Brain pericyte (primary cell): ENCODE data around the gene RTN4R.

Source experiments
- DNase-seq: peaks from one replicate; pipeline ENCODE4 v3.0.0-alpha.2; 2012; ENCODE audit warnings: low read depth, low spot score

The RTN4R gene

GRCh38 chr22:20229916-20230775, 38.0 kb downstream of the RTN4R start:
- DNase-seq = no peak

GRCh38 chr22:20228939-20229272, 39.2 kb downstream of the RTN4R start:
- DNase-seq = no peak

GRCh38 chr22:20228055-20228938, 39.8 kb downstream of the RTN4R start:
- DNase-seq = no peak

DNA sequence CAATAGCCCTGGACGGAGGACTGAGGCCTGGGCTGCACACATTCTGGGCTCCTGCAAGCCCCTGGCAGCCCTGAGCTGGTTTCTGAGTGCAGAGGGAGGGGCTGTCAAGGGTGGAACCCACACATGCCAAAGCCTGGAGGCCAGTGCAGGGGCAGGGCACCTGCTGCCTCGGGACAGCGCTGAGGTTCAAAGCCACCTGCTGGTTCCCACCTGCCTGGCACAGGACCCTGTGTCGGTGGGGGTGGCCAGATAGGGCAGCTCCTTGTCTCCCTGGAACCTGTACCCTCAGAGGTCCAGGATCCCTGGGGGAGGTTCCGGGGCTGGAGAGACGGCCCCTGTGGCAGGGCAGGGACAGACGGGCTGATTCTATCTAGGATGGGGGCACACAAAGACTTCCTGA, 40.8 kb downstream of the RTN4R start:
- DNase-seq = no peak

- DNase-seq = no peak
Observed at GRCh38 chr22:20226760-20227350, 41.3 kb downstream of the RTN4R start.

DNA sequence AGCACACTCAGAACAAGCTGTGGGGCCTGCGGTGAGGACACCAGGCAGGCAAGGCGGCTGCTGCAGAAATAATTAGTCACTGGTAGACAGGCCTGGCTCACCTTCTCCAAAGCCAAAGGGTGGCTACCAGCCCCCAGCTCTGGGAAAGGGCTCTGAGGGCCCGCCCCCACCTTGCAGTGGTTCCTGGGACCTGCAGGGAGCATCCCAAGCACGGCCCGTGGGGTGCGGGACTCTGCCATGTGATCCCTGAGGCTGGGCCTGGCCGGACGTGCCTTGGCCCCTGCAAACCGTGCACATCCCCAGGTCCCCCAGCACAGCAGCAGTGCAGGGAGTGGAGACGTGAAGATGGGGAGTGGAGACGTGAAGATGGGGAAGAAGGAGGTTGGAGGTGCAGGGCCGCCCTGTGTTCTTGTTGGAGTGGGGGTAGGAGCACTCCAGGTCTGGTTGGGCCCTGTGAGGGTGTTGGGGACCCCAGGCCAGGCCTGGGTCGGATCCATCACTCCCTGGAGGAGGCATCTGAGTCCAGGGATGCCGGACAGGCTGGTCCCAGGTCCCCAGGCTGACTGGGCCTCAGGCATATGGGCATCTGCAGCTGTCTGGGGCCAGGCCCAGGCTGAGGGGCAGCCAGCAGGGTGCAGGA, 41.9 kb downstream of the RTN4R start:
- no peak for DNase-seq

DNA sequence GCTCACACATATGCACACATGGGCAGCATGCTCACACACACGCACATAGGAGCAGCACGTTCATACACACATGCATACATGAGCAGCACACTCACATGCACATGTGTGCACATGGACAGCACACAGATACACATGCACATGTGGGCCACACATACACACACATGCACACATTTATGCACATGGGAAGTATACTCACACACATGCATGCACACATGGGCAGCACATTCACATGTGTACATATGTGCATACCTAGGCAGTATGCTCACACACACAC, 42.5 kb downstream of the RTN4R start:
- DNase-seq = no peak

DNA sequence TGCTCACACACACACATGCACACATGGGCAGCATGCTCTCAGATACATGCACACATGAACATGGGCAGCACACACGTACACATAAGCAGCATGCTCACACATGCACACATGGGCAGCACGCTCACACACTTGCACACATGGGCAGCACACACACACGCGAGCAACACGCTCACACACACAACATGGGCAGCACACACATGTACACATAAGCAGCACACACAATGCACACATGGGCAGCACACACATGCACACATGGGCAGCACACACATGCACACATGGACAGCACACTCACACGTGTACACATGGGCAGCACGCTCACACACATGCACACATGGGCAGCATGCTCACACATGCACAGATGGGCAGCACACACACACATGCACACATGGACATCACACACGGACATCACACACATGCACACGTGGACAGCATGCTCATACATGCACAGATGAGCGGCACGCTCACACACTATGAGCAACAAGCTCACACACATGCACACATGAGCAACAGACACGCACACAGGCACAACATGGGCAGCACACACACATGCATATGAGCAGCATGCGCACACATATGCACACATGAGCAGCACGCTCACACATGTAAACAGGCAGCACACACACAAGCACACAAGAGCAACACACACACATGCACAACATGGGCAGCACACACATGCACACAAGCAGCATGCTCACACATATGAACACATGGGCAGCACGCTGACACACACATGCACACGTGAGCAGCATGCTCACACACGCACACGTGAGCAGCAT, 43.0 kb downstream of the RTN4R start:
- no peak for DNase-seq

DNA sequence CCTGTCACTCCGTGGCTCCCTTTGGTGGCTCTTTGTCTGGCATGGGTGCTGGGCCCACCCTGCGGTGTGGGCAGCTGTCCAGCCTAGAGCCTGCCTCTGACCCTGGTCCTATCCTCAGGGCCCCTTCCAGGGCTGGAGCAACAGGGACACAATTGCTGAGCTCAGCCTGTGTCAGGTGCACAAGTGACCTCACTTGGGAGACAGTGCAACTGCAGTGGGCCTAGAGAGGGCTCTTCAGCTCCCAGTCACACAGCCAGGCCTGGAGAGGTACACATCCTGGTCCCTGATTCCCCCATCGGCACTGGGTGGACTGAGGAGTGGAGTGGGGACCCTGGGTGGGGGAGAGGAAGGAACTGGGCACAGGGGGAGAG, 43.9 kb downstream of the RTN4R start:
- DNase-seq = no peak

GRCh38 chr22:20223421-20224255, 44.5 kb downstream of the RTN4R start:
- no peak for DNase-seq

- DNase-seq = no peak
Observed at GRCh38 chr22:20222764-20223420, 45.2 kb downstream of the RTN4R start.

DNA sequence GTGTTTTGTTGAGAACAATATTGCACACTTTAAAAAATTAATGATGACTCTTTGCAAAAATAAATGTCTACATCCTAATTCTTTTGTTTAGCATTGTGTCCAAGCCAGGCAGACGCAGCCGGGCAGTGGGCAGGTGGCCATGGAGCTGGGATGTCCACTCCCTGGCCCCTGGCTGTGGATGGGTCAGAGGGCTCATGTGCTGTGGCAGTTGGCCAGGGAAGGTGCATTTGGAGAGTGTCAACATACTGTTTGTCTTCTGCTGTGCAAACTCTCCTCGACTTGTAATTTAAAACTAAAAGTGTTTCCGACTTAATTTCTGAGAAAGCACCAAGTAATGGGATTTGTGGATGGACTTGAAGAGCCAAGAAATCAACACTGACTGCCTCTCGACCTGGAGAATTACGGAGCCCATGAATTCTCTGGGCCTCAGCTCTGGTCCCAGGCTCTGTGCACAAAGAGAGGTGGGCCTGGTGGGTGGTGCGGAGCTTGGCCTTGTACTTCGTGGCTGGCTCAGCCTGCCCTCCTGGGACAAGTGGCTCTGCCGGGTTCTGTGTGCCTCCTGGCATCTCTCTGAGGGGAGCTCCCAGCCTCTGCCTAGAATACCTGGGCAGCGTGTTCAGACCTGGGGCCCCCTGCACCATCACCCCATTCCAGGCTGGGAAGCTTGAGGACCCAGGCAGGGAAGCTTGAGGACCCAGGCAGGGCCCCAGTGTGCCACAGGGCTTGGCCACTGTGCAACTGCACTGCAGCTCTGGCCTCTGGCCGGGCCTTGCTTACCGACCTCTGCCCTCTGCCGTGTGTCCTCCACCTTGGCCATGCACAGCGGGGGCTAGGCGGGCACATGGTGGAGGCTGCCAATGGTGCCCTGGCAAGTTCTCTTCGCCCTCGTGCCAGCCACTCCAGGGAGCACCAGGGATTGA, 46.4 kb downstream of the RTN4R start:
- DNase-seq = no peak

DNA sequence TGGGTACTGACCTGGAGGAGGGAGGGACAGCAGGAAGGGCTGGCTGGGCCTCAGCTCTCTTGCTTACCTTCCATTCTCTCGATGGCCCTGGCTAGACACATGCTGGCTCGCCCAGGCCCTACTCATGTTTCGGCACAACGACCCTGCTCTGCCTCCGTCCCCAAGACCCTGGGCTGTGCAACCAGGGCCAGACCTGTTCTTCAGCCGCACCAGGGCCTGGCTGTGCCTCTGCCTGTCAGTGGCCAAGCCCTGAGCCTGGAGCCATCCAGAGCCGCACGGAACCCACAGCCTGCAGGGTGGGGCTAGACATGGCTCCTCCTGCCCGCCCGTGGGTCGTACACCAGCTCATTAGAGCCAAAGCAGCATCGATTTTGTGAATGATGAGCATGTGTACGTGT, 47.5 kb downstream of the RTN4R start:
- DNase-seq = no peak

DNA sequence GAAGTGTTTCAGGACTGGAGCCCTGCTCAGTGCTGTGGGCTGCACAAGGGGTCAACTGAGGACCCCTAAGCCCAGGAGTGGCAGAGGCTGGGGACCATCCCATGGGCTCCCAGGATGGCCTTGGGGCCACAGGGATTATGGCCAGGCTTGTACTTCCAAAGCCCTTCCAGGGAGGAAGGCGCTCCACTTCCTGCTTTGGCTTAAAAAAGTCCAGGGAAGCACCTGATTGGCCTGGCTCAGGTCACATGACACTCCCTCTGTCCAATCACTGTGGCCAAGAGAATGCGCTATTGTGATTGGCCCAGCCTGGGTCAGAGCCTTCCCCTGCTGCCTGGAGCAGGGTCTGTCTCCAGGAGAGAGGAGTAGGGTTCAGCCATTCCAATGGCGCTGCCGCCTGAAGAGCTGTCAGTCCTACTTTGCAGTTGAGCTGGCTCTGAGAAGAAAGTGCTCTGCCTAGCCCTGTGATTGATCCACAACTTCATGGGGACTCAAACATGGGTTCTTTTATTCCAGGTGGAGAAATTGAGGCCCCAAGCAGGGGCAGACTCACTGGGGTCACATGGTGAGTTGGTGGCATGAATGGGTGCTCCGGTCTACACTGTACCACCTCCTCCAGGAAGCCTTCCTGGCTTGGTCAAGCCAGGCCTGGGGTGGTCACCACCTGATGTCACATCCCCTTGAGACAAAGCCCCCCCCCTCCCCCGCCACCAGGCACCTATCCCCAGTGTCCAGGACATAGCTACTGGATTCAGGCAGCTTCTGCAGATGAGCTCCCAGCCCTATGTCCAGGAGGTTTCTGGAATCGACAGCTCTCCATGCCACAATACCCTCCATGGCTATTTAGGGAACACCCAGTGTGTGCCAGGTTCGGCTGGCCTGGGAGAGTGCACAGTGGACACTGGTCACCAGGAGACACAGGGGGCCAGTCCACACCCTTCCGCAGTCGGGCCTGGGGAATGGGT, 48.2 kb downstream of the RTN4R start:
- no peak for DNase-seq

DNA sequence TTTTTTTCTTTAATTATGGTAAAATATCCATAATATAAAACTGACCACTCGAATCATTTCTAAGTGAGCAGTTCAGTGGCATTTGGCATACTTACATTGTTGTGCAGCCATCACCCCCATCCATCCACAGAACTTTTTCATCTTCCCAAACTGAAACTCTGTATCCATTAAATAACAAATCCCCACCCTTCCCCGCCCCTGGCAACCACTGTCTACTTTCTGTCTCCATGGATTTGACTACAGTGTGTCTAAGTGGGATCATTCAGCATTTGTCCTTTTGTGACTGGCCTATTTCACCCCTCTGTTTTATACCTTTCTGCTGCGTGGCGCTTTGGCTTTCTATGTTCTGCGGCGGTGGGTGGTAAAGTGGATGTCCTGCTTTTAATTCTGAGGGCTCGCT, 49.1 kb downstream of the RTN4R start:
- no peak for DNase-seq

DNA sequence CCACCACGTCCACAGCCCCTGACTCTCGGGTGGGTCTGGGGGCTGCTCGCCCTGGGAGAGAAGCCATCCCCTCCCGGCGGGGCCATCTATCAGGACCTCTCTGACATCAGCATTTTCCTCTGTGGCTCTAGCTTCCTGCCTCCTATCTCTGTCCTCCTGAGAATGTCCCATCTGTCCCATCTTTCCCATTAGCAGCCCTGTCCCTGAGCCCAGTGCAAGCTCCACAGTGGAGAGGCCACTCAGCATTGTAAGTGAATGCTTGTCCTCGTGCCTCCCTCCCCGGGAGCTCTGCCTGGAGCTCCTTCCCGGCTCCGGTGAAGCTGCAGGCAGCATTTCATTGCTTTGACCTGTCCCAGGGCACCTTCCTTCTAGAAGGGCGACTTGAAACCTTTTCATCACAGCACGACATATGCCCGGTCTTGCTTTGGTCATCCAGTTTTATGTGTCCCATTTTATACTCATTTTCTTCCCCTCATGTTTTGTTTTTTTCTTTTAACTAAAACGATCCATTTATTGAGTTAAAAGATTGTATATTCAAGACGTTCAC, 49.7 kb downstream of the RTN4R start:
- no peak for DNase-seq

- DNase-seq = no peak
Observed at GRCh38 chr22:20217563-20217962, 50.6 kb downstream of the RTN4R start.
